Spleen (tissue), 11 donors: Measurements from ENCODE around the gene TSSC4. TPM values are rescaled to one million over a fixed set of nuclear protein-coding genes. Genes with fewer than 3 reads are reported as not detected.
A peak's percentile ranks its signal among the peaks of the same experiment; 100 is the strongest.
"Not testable (repeated sequence)": the region's sequence is repeated elsewhere in the genome, so short reads cannot be mapped to it uniquely, and the experiment has no call there.

Experiments
- DNase-seq: peaks from one replicate; pipeline ENCODE4 v3.0.0-alpha.2; 2020
- H3K27ac ChIP-seq, 8 donors: fragments of 200-600 bp; sonication (generic) in 7 of 8; 1 replicate in 4 of 8; 2 replicates in 4 of 8; pipeline versions ENCODE4 v1.5.0 to v1.8.0; 2016 to 2021; ENCODE audit warnings: inconsistent platforms in 4 of 8, mild to moderate bottlenecking in 4 of 8, moderate library complexity in 1 of 8
- H3K27me3 ChIP-seq, 7 donors: fragments of 200-600 bp; sonication (generic) in 6 of 7; replicated peaks in 1 of 7; 1 replicate in 4 of 7; 2 replicates in 3 of 7; pipeline versions ENCODE4 v1.5.0 to v1.8.0; 2016 to 2021; ENCODE audit warnings: inconsistent platforms in 3 of 7, mild to moderate bottlenecking in 1 of 7
- H3K36me3 ChIP-seq, 6 donors: fragments of 200-600 bp; sonication (generic) in 5 of 6; 1 replicate in 4 of 6; 2 replicates in 2 of 6; pipeline versions ENCODE4 v1.5.0 to v1.8.0; 2016 to 2021; ENCODE audit warnings: inconsistent platforms in 2 of 6
- H3K4me1 ChIP-seq, 6 donors: fragments of 200-600 bp; sonication (generic) in 5 of 6; 1 replicate in 3 of 6; 2 replicates in 3 of 6; pipeline versions ENCODE4 v1.5.0 to v1.8.0; 2016 to 2021; ENCODE audit warnings: inconsistent platforms in 3 of 6
- H3K4me3 ChIP-seq, 8 donors: fragments of 200-600 bp; sonication (generic) in 7 of 8; 1 replicate in 4 of 8; 2 replicates in 4 of 8; pipeline versions ENCODE4 v1.5.0 to v1.8.0; 2016 to 2021; ENCODE audit warnings: inconsistent platforms in 4 of 8, mild to moderate bottlenecking in 4 of 8, moderate library complexity in 2 of 8
- H3K9me3 ChIP-seq, 8 donors: fragments of 200-600 bp; sonication (generic) in 7 of 8; 1 replicate in 4 of 8; 2 replicates in 4 of 8; pipeline versions ENCODE4 v1.5.0 to v1.8.0; 2016 to 2021; ENCODE audit warnings: inconsistent platforms in 4 of 8
- POLR2A ChIP-seq, 3 donors: fragments of 450-650 bp; IDR thresholded peaks; one replicate each; pipeline ENCODE4 v1.5.1; 2017; ENCODE audit warnings: antibody characterized with exemption in 3 of 3, mild to moderate bottlenecking in 1 of 3
- POLR2AphosphoS5 ChIP-seq, 3 donors: sonication (generic); formaldehyde crosslinking; IDR thresholded peaks; one replicate each; pipeline ENCODE4 v1.5.1; 2017; ENCODE audit warnings: antibody characterized with exemption in 3 of 3
- WGBS, 5 donors: extraction: QIAGEN DNeasy Blood & Tissue Kit in 3 of 5; methylation state at CpG; one replicate each; pipeline versions ENCODE4 v1.1.5 to v1.1.7; 2013 to 2018; 5-methylcytosine and 5-hydroxymethylcytosine counted together
- intact Hi-C: fragments of 100-400 bp; cut with DNase I; formaldehyde crosslinking; loops from one replicate; pipeline ENCODE4 v1.15.0; 2023; ENCODE audit warnings: low total_unique reads
- polyA plus RNA-seq, 3 donors: library from polyadenylated mRNA; stranded (reverse); fragments of 200-250 nt; gene quantifications; one replicate each; pipeline ENCODE4 v1.2.1, GENCODE V29; 2013
- total RNA-seq, 7 donors: library from RNA; depleted of rRNA in 3 of 7; stranded (reverse); fragments of >200 nt in 3 of 7; fragmentation: NEBNext Ultra II Directional in 4 of 7; extraction: Animal tissue kit (Norgen Biotek cat#: 25700) in 4 of 7; gene quantifications; one replicate each; pipeline versions ENCODE4 v1.1.0 to v1.2.1, GENCODE V29; 2016 to 2021
- TF ChIP-seq, protein P1 (sequence below), 11 experiments: fragments of 200-600 bp in 7 of 11; fragments of 450-650 bp in 4 of 11; sonication (generic) in 4 of 11; IDR thresholded peaks in 8 of 11; conservative IDR thresholded peaks in 3 of 11; 1 replicate in 7 of 11; 2 replicates in 4 of 11; pipeline versions ENCODE4 v1.4.0 to v1.8.0; 2016 to 2021; ENCODE audit warnings: antibody characterized with exemption in 11 of 11, inconsistent platforms in 4 of 11, mild to moderate bottlenecking in 1 of 11
- donor health status: healthy with polysubstance abuse.
- donor health status: DM: no; HTN: no; CAD: no; lungs with moderate emphysema.
- donor health status: DM: no; HTN: no; CAD: no.
- donor health status: Bipolar disorder and iron deficiency.
- donor health status: healthy.
- donor health status: DM: no; HTN: no; CAD: no.
- donor health status: DM: yes; HTN: yes; CAD: no.

TSSC4 gene
- total and polyA plus RNA-seq, 10 donors, result 28.7 to 94.4 (median 43.7) TPM

DNA sequence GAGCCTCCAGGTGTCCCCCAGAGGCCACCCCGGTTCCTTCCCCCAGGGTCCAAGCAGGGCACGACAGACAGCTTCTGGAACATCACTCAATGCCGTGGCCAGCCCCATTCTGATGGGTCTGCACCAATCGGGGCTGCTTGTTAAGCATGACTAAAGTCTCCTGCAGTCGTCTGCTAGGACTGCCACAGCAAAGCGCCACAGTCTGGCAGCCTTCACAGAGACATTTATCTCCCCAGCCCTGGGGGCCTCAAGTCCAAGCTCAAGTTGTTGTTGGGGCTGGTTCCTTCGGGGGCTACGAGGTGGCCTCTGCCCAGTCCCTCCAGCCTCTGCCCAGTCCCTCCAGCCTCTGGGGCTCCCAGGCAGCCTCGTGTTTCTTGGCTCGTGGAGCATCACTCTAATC, 37.4 kb upstream of the TSSC4 start:
- H3K36me3 ChIP-seq, result no peaks in the 10 kb centered on the region
- no peak overlapping the region for H3K27ac ChIP-seq
- H3K27me3 ChIP-seq, result no peaks in the 10 kb centered on the region
- no peak for DNase-seq
- H3K4me3 ChIP-seq, result no peak overlapping the region
- TF ChIP-seq, protein P1, sequence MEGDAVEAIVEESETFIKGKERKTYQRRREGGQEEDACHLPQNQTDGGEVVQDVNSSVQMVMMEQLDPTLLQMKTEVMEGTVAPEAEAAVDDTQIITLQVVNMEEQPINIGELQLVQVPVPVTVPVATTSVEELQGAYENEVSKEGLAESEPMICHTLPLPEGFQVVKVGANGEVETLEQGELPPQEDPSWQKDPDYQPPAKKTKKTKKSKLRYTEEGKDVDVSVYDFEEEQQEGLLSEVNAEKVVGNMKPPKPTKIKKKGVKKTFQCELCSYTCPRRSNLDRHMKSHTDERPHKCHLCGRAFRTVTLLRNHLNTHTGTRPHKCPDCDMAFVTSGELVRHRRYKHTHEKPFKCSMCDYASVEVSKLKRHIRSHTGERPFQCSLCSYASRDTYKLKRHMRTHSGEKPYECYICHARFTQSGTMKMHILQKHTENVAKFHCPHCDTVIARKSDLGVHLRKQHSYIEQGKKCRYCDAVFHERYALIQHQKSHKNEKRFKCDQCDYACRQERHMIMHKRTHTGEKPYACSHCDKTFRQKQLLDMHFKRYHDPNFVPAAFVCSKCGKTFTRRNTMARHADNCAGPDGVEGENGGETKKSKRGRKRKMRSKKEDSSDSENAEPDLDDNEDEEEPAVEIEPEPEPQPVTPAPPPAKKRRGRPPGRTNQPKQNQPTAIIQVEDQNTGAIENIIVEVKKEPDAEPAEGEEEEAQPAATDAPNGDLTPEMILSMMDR (IDR thresholded peaks at IDR 0.05 in 8 of 11, conservative IDR thresholded peaks at IDR 0.05 in 3 of 11), result no peak
- TF ChIP-seq POLR2AphosphoS5 (IDR thresholded peaks at IDR 0.05), result no peak
- TF ChIP-seq POLR2A (IDR thresholded peaks at IDR 0.05), result no peak
- H3K9me3 ChIP-seq, result no peaks in the 10 kb centered on the region
- 81 to 88% (median 85%) methylated on average over 9 to 10 of the region's 10 CpGs for WGBS, 5 donors
- H3K4me1 ChIP-seq, result peaks cover 0 to 14% (median 5%) of the 10 kb centered on the region in 6 donors
- intact Hi-C loops, result no loop called here

DNA sequence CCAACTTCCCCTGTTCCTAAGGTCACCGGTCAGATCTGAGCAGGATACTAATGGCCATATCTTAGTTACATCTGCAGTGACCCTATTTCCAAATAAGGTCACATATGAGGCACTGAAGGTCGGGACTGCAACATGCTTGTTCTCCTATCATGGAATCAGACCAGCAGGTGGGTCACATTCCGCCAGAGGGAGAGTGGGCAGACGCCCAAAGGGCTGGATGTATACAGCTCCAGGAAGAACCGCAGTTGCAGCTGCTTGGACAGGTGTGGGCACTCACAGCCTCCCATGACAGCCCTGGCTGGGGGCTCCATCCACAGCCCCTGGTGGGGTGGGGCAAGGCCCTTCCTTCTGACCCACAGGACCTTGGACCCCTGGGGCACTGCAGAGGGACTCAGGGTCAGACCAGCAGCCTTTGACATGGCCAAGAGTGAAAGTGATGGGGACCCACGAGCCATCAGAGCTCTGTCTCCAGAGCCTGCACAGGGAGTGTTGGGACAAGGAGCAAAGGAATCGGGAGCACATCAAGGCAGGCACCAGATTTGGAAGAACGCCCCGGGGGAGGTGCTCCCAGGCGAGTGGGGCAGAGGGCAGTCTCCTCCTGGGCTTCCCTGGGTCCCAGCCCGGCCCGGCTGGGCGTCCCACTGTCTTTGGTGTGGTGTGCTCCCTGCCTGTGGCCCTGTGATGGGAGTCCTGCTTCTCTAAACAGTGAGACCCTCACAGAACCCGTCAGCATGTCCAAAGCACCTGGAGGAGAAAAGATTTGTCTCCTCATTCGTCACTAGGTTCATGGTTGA, 36.8 kb upstream of the TSSC4 start:
- Histone ChIP-seq H3K4me1 (peaks cover 0 to 14% (median 5%) of the 10 kb centered on the region in 6 donors), H3K27ac (no peak overlapping the region), H3K36me3 (no peaks in the 10 kb centered on the region), H3K27me3 (no peaks in the 10 kb centered on the region), H3K4me3 (no peak overlapping the region), H3K9me3 (no peaks in the 10 kb centered on the region)
- intact Hi-C loops, result no loop called here
- TF ChIP-seq POLR2AphosphoS5 (IDR thresholded peaks at IDR 0.05) (no peak), POLR2A (IDR thresholded peaks at IDR 0.05) (no peak)
- TF ChIP-seq, protein P1 (IDR thresholded peaks at IDR 0.05 in 8 of 11, conservative IDR thresholded peaks at IDR 0.05 in 3 of 11), result no peak
- DNase-seq, result no peak
- WGBS, 5 donors, result 69 to 89% (median 81%) methylated on average over 8 to 15 of the region's 15 CpGs

DNA sequence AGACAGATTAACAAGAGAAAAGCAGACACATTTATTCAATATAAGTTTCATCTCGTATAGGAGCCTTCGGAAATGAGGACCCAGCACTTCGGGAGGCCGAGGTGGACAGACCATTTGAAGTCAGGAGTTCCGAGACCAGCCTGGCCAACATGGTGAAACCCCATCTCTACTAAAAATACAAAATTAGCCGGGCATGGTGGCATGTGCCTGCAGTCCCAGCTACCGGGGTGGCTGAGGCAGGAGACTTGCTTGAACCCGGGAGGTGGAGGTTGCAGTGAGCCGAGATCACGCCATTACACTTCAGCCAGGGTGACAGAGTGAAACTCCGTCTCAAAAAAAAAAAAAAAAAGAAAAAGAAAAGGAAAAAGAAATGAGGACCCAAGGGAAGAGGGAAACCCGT, 36.2 kb upstream of the TSSC4 start:
- H3K9me3 ChIP-seq, H3K27me3 ChIP-seq, H3K36me3 ChIP-seq, DNase-seq, intact Hi-C loops, H3K27ac ChIP-seq, H3K4me3 ChIP-seq: not testable (repeated sequence)
- 90 to 97% (median 94%) methylated on average over 12 of the region's 12 CpGs for WGBS, 5 donors
- H3K4me1 ChIP-seq, result peaks cover 0 to 14% (median 5%) of the 10 kb centered on the region in 6 donors

DNA sequence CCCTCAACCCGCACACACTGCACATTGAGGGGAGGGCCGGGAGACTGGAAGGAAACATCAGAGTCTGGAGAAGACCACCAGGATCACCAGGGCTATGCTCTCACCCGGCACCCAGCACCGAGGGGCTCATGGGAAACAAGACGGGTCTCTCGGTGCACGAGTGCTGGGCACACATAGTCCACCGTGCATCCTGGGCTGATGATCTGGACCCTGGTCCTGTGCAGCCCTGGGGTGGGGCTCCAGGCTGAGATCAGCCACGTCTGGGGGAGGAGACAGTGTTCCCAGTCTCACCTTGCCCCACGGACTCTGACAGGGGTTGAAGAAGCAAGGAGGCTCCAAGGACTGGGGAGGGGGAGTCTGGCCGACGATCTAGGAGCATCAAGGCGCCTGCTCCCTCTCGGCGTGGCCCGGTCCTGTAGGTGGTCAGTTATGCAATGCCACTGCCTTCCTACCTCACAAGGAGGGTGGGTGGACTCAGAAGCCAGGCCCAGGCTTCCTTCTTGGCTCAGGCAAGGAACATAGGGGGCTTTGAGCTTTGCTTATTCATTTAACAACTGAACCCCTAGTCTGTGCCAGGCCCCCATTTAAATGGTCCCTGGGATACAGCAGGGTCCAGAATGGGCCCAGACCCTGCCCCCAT, 34.9 kb upstream of the TSSC4 start:
- Histone ChIP-seq H3K27ac (peak overlapping the region in 3 of 8 donors; percentile 18 to 42 (median 26)), H3K4me1 (peaks cover 0 to 14% (median 5%) of the 10 kb centered on the region in 6 donors), H3K27me3 (no peaks in the 10 kb centered on the region), H3K9me3 (no peaks in the 10 kb centered on the region), H3K4me3 (no peak overlapping the region), H3K36me3 (no peaks in the 10 kb centered on the region)
- no peak for TF ChIP-seq POLR2AphosphoS5 (IDR thresholded peaks at IDR 0.05)
- TF ChIP-seq, protein P1 (IDR thresholded peaks at IDR 0.05 in 8 of 11, conservative IDR thresholded peaks at IDR 0.05 in 3 of 11), result no peak
- TF ChIP-seq POLR2A (IDR thresholded peaks at IDR 0.05), result no peak
- DNase-seq, result peak; percentile 51
- intact Hi-C loops, result no loop called here
- WGBS, 5 donors, result 78 to 95% (median 89%) methylated on average over 8 to 16 of the region's 16 CpGs
